ENCODE data around the gene GRAMD1A. TPM values are rescaled to one million over a fixed set of nuclear protein-coding genes. Genes with fewer than 3 reads are reported as not detected.

The GRAMD1A gene
- total and polyA plus RNA-seq, 9 of the 15 experiments (the other 6 are each of a cell fraction or from before 2014, with no cell fraction given) = 1.4 to 63.8 (median 38.5) TPM

- TF ChIP-seq SRSF7 (optimal IDR thresholded peaks at IDR 0.05; ENCODE audit: low read depth, low read length) (no peak), TFE3 (CRISPR knock-in tag; IDR thresholded peaks at IDR 0.05) (no peak), EP300 (IDR thresholded peaks at IDR 0.05; ENCODE audit: low read length) (0 out of 2 replicates have a peak, but pooled peaks have one; percentile 5), CTBP1 (IDR thresholded peaks at IDR 0.05; ENCODE audit: borderline replicate concordance) (0 out of 2 replicates have a peak, but pooled peaks have one; percentile 1), HMG20B (CRISPR knock-in tag; IDR thresholded peaks at IDR 0.05) (no peak), NFIC (IDR thresholded peaks at IDR 0.05) (peak; percentile 97), ETV1 (tag; conservative IDR thresholded peaks at IDR 0.05; ENCODE audit: low read depth) (peak; percentile 59; the same call in 1 of the 2 replicates), XRCC5 (IDR thresholded peaks at IDR 0.05; ENCODE audit: low read depth, low read length) (0 out of 2 replicates have a peak, but pooled peaks have one; percentile 15), ZFX (CRISPR knock-in tag; IDR thresholded peaks at IDR 0.05) (peak; percentile 85), THRA (IDR thresholded peaks at IDR 0.05) (no peak), POLR2AphosphoS5 (IDR thresholded peaks at IDR 0.05; ENCODE audit: control insufficient read depth, insufficient read depth, low read depth, low read length) (peak; percentile 23; the same call in 1 of the 2 replicates), RFX5 (IDR thresholded peaks at IDR 0.05; ENCODE audit: low read depth, low read length) (no peak), L3MBTL2 (IDR thresholded peaks at IDR 0.05) (peak; percentile 51), RNF2 (IDR thresholded peaks at IDR 0.05) (no peak), CC2D1A (IDR thresholded peaks at IDR 0.05) (peak; percentile 60; the same call in 1 of the 2 replicates), ZBTB5 (IDR thresholded peaks at IDR 0.05) (peak; percentile 87), CXXC5 (CRISPR knock-in tag; IDR thresholded peaks at IDR 0.05) (peak; percentile 40), TAF15 (IDR thresholded peaks at IDR 0.05; ENCODE audit: low read depth, low read length) (no peak), NFE2 (IDR thresholded peaks at IDR 0.05; ENCODE audit: low read depth) (no peak), OTX1 (CRISPR knock-in tag; IDR thresholded peaks at IDR 0.05) (no peak), HOMEZ (CRISPR knock-in tag; IDR thresholded peaks at IDR 0.05) (no peak), DDX20 (tag; IDR thresholded peaks at IDR 0.05; ENCODE audit: low read depth) (no peak)
Measured at GRCh38 chr19:34963573-34964406, 36.3 kb upstream of the GRAMD1A start, which contains the start of gene ZNF792 (continued).
